Measurements from ENCODE around the gene TRPM2. TPM values are rescaled to one million over a fixed set of nuclear protein-coding genes. Genes with fewer than 3 reads are reported as not detected.

The TRPM2 gene
- total RNA-seq, 1 donor from 2014 or later, result under 0.01 TPM

GRCh38 chr21:44443891-44444285 lies 90.5 kb downstream of the TRPM2 start:
- Histone ChIP-seq H3K27me3 (ENCODE audit: control insufficient read depth, insufficient read depth, low read length) (no peaks in the 10 kb centered on the region), H3K36me3 (ENCODE audit: control insufficient read depth, insufficient read depth, low read length) (no peaks in the 10 kb centered on the region), H3K4me3 (ENCODE audit: low read depth, low read length) (no peak overlapping the region)
- TF ChIP-seq CTCF (IDR thresholded peaks at IDR 0.05; ENCODE audit: insufficient read depth, low read length, severe bottlenecking), result no peak
- FAIRE-seq (no peak), DNase-seq (ENCODE audit: low read depth) (no peak)

GRCh38 chr21:44444286-44444931 lies 91.0 kb downstream of the TRPM2 start:
- DNase-seq (ENCODE audit: low read depth), result no peak
- H3K27me3 ChIP-seq (ENCODE audit: control insufficient read depth, insufficient read depth, low read length), result no peaks in the 10 kb centered on the region
- H3K4me3 ChIP-seq (ENCODE audit: low read depth, low read length), result no peak overlapping the region
- no peaks in the 10 kb centered on the region for H3K36me3 ChIP-seq (ENCODE audit: control insufficient read depth, insufficient read depth, low read length)
- no peak for FAIRE-seq
- no peak for TF ChIP-seq CTCF (IDR thresholded peaks at IDR 0.05; ENCODE audit: insufficient read depth, low read length, severe bottlenecking)

- H3K4me3 ChIP-seq (ENCODE audit: low read depth, low read length), result no peak overlapping the region
- DNase-seq (ENCODE audit: low read depth), result no peak
- H3K36me3 ChIP-seq (ENCODE audit: control insufficient read depth, insufficient read depth, low read length), result no peaks in the 10 kb centered on the region
- no peak for FAIRE-seq
- H3K27me3 ChIP-seq (ENCODE audit: control insufficient read depth, insufficient read depth, low read length), result no peaks in the 10 kb centered on the region
- no peak for TF ChIP-seq CTCF (IDR thresholded peaks at IDR 0.05; ENCODE audit: insufficient read depth, low read length, severe bottlenecking)
Measured at GRCh38 chr21:44445145-44445812, 91.9 kb downstream of the TRPM2 start.

GRCh38 chr21:44448651-44449131 lies 95.3 kb downstream of the TRPM2 start:
- no peak for DNase-seq (ENCODE audit: low read depth)
- no peak overlapping the region for H3K4me3 ChIP-seq (ENCODE audit: low read depth, low read length)
- no peak for FAIRE-seq
- no peaks in the 10 kb centered on the region for H3K36me3 ChIP-seq (ENCODE audit: control insufficient read depth, insufficient read depth, low read length)
- no peaks in the 10 kb centered on the region for H3K27me3 ChIP-seq (ENCODE audit: control insufficient read depth, insufficient read depth, low read length)
- no peak for TF ChIP-seq CTCF (IDR thresholded peaks at IDR 0.05; ENCODE audit: insufficient read depth, low read length, severe bottlenecking)

- Histone ChIP-seq H3K36me3 (ENCODE audit: control insufficient read depth, insufficient read depth, low read length) (no peaks in the 10 kb centered on the region), H3K4me3 (ENCODE audit: low read depth, low read length) (no peak overlapping the region), H3K27me3 (ENCODE audit: control insufficient read depth, insufficient read depth, low read length) (no peaks in the 10 kb centered on the region)
- no peak for FAIRE-seq
- no peak for DNase-seq (ENCODE audit: low read depth)
- no peak for TF ChIP-seq CTCF (IDR thresholded peaks at IDR 0.05; ENCODE audit: insufficient read depth, low read length, severe bottlenecking)
Measured at GRCh38 chr21:44449473-44450363, 96.3 kb downstream of the TRPM2 start.

Measured in bronchial epithelial cell (primary cell).